ENCODE data around the gene IRF3.
"Not testable (repeated sequence)": the region's sequence is repeated elsewhere in the genome, so short reads cannot be mapped to it uniquely, and the experiment has no call there.

The IRF3 gene

GRCh38 chr19:49645592-49645991 is 20.1 kb downstream of the IRF3 start:
- DNase-seq: no peak

- DNase-seq: no peak
Measured at GRCh38 chr19:49643466-49643865, 22.2 kb downstream of the IRF3 start.

- DNase-seq: no peak
Measured at GRCh38 chr19:49642492-49643035, 23.1 kb downstream of the IRF3 start.

- DNase-seq: peak; percentile 99 to 100
Measured at GRCh38 chr19:49641688-49642491, 23.8 kb downstream of the IRF3 start, which contains the start of gene SCAF1. SCAF1 (plus strand) TSS chr19:49642209; CDS start chr19:49645027, 2,818 bp downstream.

- DNase-seq: peak; percentile 100
Measured at GRCh38 chr19:49640113-49640898, 25.4 kb downstream of the IRF3 start, which contains the start of gene RRAS. RRAS (minus strand) TSS chr19:49640143; CDS start chr19:49640098, 45 bp downstream.

- no peak for DNase-seq
Measured at GRCh38 chr19:49639401-49640112, 26.1 kb downstream of the IRF3 start.

- no peak for DNase-seq
Measured at GRCh38 chr19:49637821-49638738, 27.6 kb downstream of the IRF3 start.

GRCh38 chr19:49636233-49636932 is 29.3 kb downstream of the IRF3 start:
- no peak for DNase-seq

- no peak for DNase-seq
Measured at GRCh38 chr19:49635530-49636232, 30.0 kb downstream of the IRF3 start.

- DNase-seq: not testable (repeated sequence)
Measured at GRCh38 chr19:49633273-49633672, 32.4 kb downstream of the IRF3 start.

- DNase-seq: no peak
Measured at GRCh38 chr19:49632576-49632975, 33.1 kb downstream of the IRF3 start.

- DNase-seq: no peak
Measured at GRCh38 chr19:49631610-49632192, 34.0 kb downstream of the IRF3 start.

GRCh38 chr19:49631014-49631588 is 34.6 kb downstream of the IRF3 start:
- DNase-seq: no peak

GRCh38 chr19:49629659-49630058 is 36.0 kb downstream of the IRF3 start:
- DNase-seq: no peak

GRCh38 chr19:49626226-49626625 is 39.4 kb downstream of the IRF3 start:
- no peak for DNase-seq

GRCh38 chr19:49624967-49625910 is 40.4 kb downstream of the IRF3 start:
- DNase-seq: no peak

- DNase-seq: not testable (repeated sequence)
Measured at GRCh38 chr19:49617860-49618259, 47.8 kb downstream of the IRF3 start.

GRCh38 chr19:49616945-49617344 is 48.7 kb downstream of the IRF3 start:
- no peak for DNase-seq
